HL-60 (cell line): Measurements from ENCODE around the gene SNAI3.

Experiments
- DNase-seq, 2 experiments: peaks; one replicate each; pipeline ENCODE4 v3.0.0-alpha.2; 2010 to 2020; ENCODE audit warnings: low read depth in 1 of 2, low spot score in 1 of 2
- H3K27ac ChIP-seq: fragments of 250-450 bp; sonication (Bioruptor Pico); replicated peaks from 2 replicates; pipeline ENCODE4 v1.5.1; 2020; ENCODE audit warnings: mild to moderate bottlenecking, moderate library complexity
- H3K27me3 ChIP-seq: fragments of 250-450 bp; sonication (Bioruptor Pico); 2 replicates; pipeline ENCODE4 v1.5.1; 2021; ENCODE audit warnings: mild to moderate bottlenecking, moderate library complexity; ENCODE audit not compliant: insufficient read depth, poor library complexity, severe bottlenecking
- H3K4me3 ChIP-seq: replicated peaks from 2 replicates; pipeline ENCODE4 v1.5.1; 2011; ENCODE audit warnings: mild to moderate bottlenecking, control low read depth, low read length; ENCODE audit not compliant: insufficient read depth
- GABPA ChIP-seq: IDR thresholded peaks from 2 replicates; pipeline ENCODE4 v1.6.1; 2012; ENCODE audit warnings: low read depth
- POLR2AphosphoS5 ChIP-seq: IDR thresholded peaks from 2 replicates; pipeline ENCODE4 v1.6.1; 2012; ENCODE audit warnings: low read depth
- SPI1 ChIP-seq: IDR thresholded peaks from 2 replicates; pipeline ENCODE4 v1.6.1; 2012; ENCODE audit warnings: low read depth, mild to moderate bottlenecking, borderline replicate concordance
- TF ChIP-seq, protein P1 (sequence below): IDR thresholded peaks from 2 replicates; pipeline ENCODE4 v1.6.1; 2012; ENCODE audit warnings: low read depth; ENCODE audit not compliant: insufficient replicate concordance
- TF ChIP-seq, protein P2 (sequence below): IDR thresholded peaks from one replicate; pipeline ENCODE4 v1.5.1; 2011; ENCODE audit warnings: low read length, control low read depth, inconsistent platforms; ENCODE audit not compliant: insufficient read depth

The SNAI3 gene

DNA sequence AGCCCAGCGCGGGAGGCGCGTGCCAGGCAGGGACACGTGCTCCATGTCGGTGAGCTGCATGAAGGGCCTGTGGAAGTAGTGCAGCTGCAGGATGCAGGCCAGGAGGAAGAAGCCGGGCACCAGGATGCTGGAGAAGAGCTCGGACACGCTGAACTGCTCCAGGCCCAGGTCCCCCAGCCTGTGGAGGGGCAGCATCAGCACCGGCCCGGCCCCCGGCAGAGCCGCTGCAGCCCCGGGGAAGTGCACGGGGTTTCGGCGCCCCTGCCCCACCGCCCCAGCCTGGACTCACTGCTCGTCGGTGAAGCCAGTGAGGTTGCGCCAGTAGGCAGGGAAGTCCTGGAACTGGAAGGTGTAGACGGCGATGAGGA is 48.0 kb upstream of the SNAI3 start:
- Histone ChIP-seq H3K4me3 (no peak overlapping the region), H3K27ac (no peak overlapping the region), H3K27me3 (no peaks in the 10 kb centered on the region)
- TF ChIP-seq POLR2AphosphoS5 = no peak
- no peak for DNase-seq

DNA sequence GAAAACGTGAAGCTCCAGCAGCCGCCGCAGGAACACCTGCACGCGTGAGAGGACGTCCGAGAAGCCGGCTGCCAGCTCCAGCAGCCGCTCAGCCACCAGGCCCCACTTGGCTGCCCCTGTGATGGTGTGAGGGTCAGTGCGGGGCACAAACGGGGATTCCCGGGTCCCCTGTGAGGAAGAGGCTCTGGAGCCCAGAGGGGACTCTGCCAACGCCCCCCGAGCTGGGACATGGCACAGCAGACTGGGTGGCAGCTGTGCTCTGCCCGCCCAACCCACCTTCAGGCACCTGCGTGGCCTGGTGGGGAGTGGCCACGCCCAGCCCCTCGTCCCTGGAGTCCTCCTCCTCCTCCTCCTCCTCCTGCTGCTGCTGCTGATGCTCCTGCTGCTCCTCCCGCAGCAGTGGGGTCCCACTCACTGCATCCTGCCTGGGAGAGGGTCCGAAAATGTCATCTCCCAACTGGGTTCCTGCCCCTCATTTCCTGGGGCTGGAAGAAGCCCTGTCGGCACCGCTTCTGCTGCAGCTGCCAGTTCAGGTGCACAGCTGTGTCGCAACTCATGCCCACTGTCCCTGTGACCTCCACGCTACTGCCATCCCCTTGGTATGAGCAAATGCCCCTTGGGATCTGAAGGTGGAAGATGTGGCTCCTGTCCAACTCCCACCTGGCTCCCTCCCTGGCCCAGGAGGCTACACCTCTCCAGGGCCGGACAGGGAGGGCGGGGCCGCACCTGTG is 47.5 kb upstream of the SNAI3 start:
- Histone ChIP-seq H3K27me3 (no peaks in the 10 kb centered on the region), H3K27ac (no peak overlapping the region), H3K4me3 (no peak overlapping the region)
- TF ChIP-seq, protein P1, sequence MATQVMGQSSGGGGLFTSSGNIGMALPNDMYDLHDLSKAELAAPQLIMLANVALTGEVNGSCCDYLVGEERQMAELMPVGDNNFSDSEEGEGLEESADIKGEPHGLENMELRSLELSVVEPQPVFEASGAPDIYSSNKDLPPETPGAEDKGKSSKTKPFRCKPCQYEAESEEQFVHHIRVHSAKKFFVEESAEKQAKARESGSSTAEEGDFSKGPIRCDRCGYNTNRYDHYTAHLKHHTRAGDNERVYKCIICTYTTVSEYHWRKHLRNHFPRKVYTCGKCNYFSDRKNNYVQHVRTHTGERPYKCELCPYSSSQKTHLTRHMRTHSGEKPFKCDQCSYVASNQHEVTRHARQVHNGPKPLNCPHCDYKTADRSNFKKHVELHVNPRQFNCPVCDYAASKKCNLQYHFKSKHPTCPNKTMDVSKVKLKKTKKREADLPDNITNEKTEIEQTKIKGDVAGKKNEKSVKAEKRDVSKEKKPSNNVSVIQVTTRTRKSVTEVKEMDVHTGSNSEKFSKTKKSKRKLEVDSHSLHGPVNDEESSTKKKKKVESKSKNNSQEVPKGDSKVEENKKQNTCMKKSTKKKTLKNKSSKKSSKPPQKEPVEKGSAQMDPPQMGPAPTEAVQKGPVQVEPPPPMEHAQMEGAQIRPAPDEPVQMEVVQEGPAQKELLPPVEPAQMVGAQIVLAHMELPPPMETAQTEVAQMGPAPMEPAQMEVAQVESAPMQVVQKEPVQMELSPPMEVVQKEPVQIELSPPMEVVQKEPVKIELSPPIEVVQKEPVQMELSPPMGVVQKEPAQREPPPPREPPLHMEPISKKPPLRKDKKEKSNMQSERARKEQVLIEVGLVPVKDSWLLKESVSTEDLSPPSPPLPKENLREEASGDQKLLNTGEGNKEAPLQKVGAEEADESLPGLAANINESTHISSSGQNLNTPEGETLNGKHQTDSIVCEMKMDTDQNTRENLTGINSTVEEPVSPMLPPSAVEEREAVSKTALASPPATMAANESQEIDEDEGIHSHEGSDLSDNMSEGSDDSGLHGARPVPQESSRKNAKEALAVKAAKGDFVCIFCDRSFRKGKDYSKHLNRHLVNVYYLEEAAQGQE = no peak
- TF ChIP-seq, protein P2, sequence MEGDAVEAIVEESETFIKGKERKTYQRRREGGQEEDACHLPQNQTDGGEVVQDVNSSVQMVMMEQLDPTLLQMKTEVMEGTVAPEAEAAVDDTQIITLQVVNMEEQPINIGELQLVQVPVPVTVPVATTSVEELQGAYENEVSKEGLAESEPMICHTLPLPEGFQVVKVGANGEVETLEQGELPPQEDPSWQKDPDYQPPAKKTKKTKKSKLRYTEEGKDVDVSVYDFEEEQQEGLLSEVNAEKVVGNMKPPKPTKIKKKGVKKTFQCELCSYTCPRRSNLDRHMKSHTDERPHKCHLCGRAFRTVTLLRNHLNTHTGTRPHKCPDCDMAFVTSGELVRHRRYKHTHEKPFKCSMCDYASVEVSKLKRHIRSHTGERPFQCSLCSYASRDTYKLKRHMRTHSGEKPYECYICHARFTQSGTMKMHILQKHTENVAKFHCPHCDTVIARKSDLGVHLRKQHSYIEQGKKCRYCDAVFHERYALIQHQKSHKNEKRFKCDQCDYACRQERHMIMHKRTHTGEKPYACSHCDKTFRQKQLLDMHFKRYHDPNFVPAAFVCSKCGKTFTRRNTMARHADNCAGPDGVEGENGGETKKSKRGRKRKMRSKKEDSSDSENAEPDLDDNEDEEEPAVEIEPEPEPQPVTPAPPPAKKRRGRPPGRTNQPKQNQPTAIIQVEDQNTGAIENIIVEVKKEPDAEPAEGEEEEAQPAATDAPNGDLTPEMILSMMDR = no peak
- TF ChIP-seq POLR2AphosphoS5 (no peak), SPI1 (no peak), GABPA (no peak)
- DNase-seq = no peak

DNA sequence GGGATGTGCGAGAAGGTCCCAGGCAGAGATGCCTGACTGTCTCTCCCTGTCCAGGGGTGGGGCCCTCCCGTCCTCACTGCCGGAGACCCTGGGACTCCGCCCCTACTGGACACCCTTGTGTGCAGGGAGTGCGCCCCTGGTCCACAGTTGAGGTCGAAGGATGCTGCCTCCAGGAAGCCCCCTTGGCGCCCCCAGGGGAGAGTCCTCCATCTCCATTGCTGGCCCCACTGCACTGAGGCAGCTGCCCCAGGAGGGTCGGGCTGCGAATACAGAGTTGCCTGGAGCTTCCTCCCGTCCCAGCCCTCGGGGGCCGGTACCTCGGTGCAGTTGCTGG is 46.6 kb upstream of the SNAI3 start:
- DNase-seq = no peak
- no peak overlapping the region for H3K4me3 ChIP-seq
- TF ChIP-seq GABPA (no peak), SPI1 (no peak), POLR2AphosphoS5 (no peak)
- TF ChIP-seq, protein P1 = no peak
- TF ChIP-seq, protein P2 = no peak
- no peaks in the 10 kb centered on the region for H3K27me3 ChIP-seq
- no peak overlapping the region for H3K27ac ChIP-seq

DNA sequence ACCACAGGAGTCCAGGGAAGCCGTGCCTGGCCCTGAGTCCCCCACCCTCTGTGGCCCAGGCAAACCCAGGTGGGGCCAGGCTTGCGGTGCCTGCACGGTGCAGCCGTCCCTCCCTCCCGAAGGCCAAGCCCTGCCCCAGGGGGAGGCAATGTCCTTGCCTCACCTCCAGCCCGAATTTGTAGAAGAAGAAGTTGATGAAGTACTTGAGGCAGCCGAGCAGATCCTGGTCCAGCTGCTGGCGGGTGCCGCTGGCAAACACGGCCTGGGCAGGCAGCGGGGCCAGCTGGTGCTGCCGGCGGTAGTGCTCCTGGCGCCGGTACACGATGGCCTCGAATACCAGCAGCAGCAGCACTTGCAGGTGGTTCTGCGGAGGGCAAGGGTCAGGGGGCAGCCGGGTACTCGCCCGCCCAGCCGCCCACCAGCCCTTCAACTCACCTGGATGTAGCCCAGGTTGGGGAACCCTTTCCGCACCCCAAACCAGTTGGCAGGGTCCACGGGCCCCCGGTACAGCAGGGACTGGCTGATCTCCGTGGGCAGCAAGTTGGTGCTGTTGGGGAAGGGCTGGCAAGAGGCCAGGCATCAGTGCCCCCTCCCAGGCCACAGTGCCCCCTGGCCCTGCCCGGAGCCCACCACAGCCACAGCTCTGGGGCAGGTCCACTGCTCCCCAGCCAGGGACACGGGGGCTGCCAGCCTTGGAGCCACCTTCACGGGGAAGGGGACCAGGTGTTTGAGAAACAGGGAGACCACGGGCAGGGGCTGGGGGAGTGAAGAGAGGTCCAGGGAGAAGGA is 46.1 kb upstream of the SNAI3 start:
- no peak overlapping the region for H3K27ac ChIP-seq
- TF ChIP-seq, protein P1 = no peak
- no peak for TF ChIP-seq SPI1
- TF ChIP-seq, protein P2 = no peak
- TF ChIP-seq POLR2AphosphoS5 = no peak
- TF ChIP-seq GABPA = no peak
- H3K4me3 ChIP-seq = no peak overlapping the region
- no peak for DNase-seq
- no peaks in the 10 kb centered on the region for H3K27me3 ChIP-seq
